Erythroblast (primary cell): ENCODE data around the gene RPL12.

Experiments
- GATA1 ChIP-seq: IDR thresholded peaks from 2 replicates; pipeline ENCODE4 v1.6.1; 2011; ENCODE audit warnings: low read depth, mild to moderate bottlenecking, control low read depth, low read length, moderate library complexity
- POLR2A ChIP-seq: IDR thresholded peaks from 2 replicates; pipeline ENCODE4 v1.6.1; 2011; ENCODE audit warnings: mild to moderate bottlenecking, low read length

DNA sequence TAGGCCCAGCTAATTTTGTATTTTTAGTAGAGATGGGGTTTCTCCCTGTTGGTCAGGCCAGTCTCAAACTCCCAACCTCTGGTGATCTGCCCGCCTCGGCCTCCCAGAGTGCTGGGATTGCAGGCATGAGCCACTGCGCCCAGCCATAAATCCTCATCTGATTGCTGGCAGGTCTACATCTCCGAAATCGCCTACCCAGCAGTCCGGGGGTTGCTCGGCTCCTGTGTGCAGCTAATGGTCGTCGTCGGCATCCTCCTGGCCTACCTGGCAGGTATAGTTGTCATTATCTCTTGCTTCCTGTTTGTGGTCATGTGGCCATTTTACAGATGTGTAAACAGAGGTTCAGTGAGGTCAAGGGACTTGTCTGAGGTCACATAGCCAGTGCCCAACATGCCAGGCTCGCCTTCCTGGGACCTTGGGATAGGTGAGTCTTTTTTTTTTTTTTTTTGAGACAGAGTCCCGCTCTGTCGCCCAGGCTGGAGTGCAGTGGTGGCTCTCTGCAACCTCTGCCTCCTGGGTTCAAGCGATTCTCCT, 51.4 kb downstream of the RPL12 start:
- no peak for TF ChIP-seq POLR2A
- no peak for TF ChIP-seq GATA1
